ENCODE data around the gene CDH19. TPM values are rescaled to one million over a fixed set of nuclear protein-coding genes. Genes with fewer than 3 reads are reported as not detected.

CDH19 gene
- total and polyA plus RNA-seq, 10 of the 15 experiments (the other 5 are each of a cell fraction or from before 2014, with no cell fraction given) = 0.01 TPM; not detected in 9

DNA sequence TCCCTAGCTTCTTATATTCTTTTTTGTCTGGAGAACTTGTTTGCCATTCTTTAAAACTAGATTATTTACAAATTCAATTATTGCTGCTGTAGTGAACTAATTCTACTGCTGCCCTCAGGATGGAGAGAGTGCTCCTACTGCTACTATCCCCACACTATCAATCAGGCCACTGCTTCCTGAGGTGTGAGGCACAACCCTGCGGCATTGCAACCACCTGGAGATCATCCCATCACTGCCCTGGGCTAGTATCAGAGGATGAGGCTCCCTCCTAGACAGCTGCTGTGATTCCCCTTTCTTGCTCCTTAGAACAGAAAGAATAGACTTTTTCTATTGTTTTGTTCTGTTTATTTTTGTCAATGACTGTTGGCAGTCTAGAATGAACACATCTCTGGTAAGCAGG is 146.6 kb downstream of the CDH19 start:
- SMC1A ChIA-PET (ENCODE audit: uncharacterized antibody, unreplicated experiment) = no interaction called here
- Histone ChIP-seq H3K79me2 (ENCODE audit: control insufficient read depth, insufficient read depth, low read length) (no peaks in the 10 kb centered on the region), H3K27me3 (replicated peaks in 1 of 2; ENCODE audit: control insufficient read depth in 2 of 2, insufficient read depth in 2 of 2, low read length in 1 of 2) (no peaks in the 10 kb centered on the region), H2AFZ (ENCODE audit: control insufficient read depth, low read depth, low read length) (no peak overlapping the region), H4K20me1 (ENCODE audit: control insufficient read depth, insufficient read depth) (no peaks in the 10 kb centered on the region), H3K9me3 (replicated peaks; ENCODE audit: control insufficient read depth, insufficient read depth, low read length) (no peaks in the 10 kb centered on the region), H3K9ac (ENCODE audit: control insufficient read depth, insufficient read depth, low read length) (no peak overlapping the region), H3K4me2 (ENCODE audit: control insufficient read depth, insufficient read depth) (no peak overlapping the region), H3K4me1 (ENCODE audit: control insufficient read depth, insufficient read depth, low read length) (no peaks in the 10 kb centered on the region), H3K36me3 (ENCODE audit: control insufficient read depth in 2 of 2, insufficient read depth in 2 of 2, low read length in 1 of 2) (no peaks in the 10 kb centered on the region), H3K4me3 (no peak overlapping the region), H3K27ac (ENCODE audit: control insufficient read depth, insufficient read depth) (no peak overlapping the region)
- ATAC-seq (no peak), FAIRE-seq (no peak), DNase-seq (ENCODE audit: low read depth, low spot score) (no peak)
- CTCF ChIA-PET = no interaction called here
- RAD21 ChIA-PET (ENCODE audit: unreplicated experiment) = no interaction called here
- in situ Hi-C loops (cut with MboI) (no loop called here), intact Hi-C loops (cut with micrococcal nuclease; ENCODE audit: unreplicated experiment) (no loop called here)
- no TSS peak for BruUV-seq (replicated peaks)
- POLR2A ChIA-PET = no interaction called here
- WGBS (ENCODE audit: insufficient coverage, insufficient replicate concordance, low lambda C conversion rate, missing lambda C conversion rate) = 0% methylated on average over 1 of the region's 1 CpG
- TF ChIP-seq SIN3A (IDR thresholded peaks at IDR 0.05; ENCODE audit: low read depth, low read length) (no peak), SREBF1 (IDR thresholded peaks at IDR 0.05; ENCODE audit: low read length) (no peak), SUZ12 (IDR thresholded peaks at IDR 0.05; ENCODE audit: unreplicated experiment) (no peak), CBX5 (IDR thresholded peaks at IDR 0.05; ENCODE audit: low read depth) (no peak), PML (IDR thresholded peaks at IDR 0.05; ENCODE audit: low read length) (no peak), TCF7 (IDR thresholded peaks at IDR 0.05; ENCODE audit: borderline replicate concordance) (no peak), ZNF622 (IDR thresholded peaks at IDR 0.05) (no peak), ZNF274 (IDR thresholded peaks at IDR 0.05; ENCODE audit: insufficient read depth, insufficient read length) (no peak), TBL1XR1 (IDR thresholded peaks at IDR 0.05; ENCODE audit: low read depth, low read length) (no peak), LARP7 (IDR thresholded peaks at IDR 0.05) (no peak), GABPA (IDR thresholded peaks at IDR 0.05; ENCODE audit: low read depth) (no peak), NFYB (IDR thresholded peaks at IDR 0.05; ENCODE audit: insufficient read depth, low read depth, low read length) (no peak), CHD2 (IDR thresholded peaks at IDR 0.05; ENCODE audit: borderline replicate concordance, low read depth, low read length) (no peak), JUNB (IDR thresholded peaks at IDR 0.05) (no peak), NR2C1 (IDR thresholded peaks at IDR 0.05) (no peak), SMAD1 (IDR thresholded peaks at IDR 0.05; ENCODE audit: low read depth, partially characterized antibody) (no peak)
- TF ChIP-seq, protein P1, sequence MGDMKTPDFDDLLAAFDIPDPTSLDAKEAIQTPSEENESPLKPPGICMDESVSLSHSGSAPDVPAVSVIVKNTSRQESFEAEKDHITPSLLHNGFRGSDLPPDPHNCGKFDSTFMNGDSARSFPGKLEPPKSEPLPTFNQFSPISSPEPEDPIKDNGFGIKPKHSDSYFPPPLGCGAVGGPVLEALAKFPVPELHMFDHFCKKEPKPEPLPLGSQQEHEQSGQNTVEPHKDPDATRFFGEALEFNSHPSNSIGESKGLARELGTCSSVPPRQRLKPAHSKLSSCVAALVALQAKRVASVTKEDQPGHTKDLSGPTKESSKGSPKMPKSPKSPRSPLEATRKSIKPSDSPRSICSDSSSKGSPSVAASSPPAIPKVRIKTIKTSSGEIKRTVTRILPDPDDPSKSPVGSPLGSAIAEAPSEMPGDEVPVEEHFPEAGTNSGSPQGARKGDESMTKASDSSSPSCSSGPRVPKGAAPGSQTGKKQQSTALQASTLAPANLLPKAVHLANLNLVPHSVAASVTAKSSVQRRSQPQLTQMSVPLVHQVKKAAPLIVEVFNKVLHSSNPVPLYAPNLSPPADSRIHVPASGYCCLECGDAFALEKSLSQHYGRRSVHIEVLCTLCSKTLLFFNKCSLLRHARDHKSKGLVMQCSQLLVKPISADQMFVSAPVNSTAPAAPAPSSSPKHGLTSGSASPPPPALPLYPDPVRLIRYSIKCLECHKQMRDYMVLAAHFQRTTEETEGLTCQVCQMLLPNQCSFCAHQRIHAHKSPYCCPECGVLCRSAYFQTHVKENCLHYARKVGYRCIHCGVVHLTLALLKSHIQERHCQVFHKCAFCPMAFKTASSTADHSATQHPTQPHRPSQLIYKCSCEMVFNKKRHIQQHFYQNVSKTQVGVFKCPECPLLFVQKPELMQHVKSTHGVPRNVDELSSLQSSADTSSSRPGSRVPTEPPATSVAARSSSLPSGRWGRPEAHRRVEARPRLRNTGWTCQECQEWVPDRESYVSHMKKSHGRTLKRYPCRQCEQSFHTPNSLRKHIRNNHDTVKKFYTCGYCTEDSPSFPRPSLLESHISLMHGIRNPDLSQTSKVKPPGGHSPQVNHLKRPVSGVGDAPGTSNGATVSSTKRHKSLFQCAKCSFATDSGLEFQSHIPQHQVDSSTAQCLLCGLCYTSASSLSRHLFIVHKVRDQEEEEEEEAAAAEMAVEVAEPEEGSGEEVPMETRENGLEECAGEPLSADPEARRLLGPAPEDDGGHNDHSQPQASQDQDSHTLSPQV (IDR thresholded peaks at IDR 0.05) = no peak
- TF ChIP-seq, protein P2, sequence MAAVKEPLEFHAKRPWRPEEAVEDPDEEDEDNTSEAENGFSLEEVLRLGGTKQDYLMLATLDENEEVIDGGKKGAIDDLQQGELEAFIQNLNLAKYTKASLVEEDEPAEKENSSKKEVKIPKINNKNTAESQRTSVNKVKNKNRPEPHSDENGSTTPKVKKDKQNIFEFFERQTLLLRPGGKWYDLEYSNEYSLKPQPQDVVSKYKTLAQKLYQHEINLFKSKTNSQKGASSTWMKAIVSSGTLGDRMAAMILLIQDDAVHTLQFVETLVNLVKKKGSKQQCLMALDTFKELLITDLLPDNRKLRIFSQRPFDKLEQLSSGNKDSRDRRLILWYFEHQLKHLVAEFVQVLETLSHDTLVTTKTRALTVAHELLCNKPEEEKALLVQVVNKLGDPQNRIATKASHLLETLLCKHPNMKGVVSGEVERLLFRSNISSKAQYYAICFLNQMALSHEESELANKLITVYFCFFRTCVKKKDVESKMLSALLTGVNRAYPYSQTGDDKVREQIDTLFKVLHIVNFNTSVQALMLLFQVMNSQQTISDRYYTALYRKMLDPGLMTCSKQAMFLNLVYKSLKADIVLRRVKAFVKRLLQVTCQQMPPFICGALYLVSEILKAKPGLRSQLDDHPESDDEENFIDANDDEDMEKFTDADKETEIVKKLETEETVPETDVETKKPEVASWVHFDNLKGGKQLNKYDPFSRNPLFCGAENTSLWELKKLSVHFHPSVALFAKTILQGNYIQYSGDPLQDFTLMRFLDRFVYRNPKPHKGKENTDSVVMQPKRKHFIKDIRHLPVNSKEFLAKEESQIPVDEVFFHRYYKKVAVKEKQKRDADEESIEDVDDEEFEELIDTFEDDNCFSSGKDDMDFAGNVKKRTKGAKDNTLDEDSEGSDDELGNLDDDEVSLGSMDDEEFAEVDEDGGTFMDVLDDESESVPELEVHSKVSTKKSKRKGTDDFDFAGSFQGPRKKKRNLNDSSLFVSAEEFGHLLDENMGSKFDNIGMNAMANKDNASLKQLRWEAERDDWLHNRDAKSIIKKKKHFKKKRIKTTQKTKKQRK (IDR thresholded peaks at IDR 0.05; ENCODE audit: low read depth, low read length) = no peak
- TF ChIP-seq, protein P3, sequence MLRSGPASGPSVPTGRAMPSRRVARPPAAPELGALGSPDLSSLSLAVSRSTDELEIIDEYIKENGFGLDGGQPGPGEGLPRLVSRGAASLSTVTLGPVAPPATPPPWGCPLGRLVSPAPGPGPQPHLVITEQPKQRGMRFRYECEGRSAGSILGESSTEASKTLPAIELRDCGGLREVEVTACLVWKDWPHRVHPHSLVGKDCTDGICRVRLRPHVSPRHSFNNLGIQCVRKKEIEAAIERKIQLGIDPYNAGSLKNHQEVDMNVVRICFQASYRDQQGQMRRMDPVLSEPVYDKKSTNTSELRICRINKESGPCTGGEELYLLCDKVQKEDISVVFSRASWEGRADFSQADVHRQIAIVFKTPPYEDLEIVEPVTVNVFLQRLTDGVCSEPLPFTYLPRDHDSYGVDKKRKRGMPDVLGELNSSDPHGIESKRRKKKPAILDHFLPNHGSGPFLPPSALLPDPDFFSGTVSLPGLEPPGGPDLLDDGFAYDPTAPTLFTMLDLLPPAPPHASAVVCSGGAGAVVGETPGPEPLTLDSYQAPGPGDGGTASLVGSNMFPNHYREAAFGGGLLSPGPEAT (IDR thresholded peaks at IDR 0.05; ENCODE audit: low read depth) = no peak

Measured in GM12878 (cell line).